ENCODE results near the gene APP. TPM values are rescaled to one million over a fixed set of nuclear protein-coding genes. Genes with fewer than 3 reads are reported as not detected.
"Not testable (repeated sequence)": the region's sequence is repeated elsewhere in the genome, so short reads cannot be mapped to it uniquely, and the experiment has no call there.

APP gene
- polyA plus RNA-seq, 4 donors = 714 to 973 (median 831) TPM

- DNase-seq (ENCODE audit: low read depth in 4 of 4, low spot score in 3 of 4) = no peak
These were observed 133.7 kb downstream of the APP start for GRCh38 chr21:26036916-26037315.

DNA sequence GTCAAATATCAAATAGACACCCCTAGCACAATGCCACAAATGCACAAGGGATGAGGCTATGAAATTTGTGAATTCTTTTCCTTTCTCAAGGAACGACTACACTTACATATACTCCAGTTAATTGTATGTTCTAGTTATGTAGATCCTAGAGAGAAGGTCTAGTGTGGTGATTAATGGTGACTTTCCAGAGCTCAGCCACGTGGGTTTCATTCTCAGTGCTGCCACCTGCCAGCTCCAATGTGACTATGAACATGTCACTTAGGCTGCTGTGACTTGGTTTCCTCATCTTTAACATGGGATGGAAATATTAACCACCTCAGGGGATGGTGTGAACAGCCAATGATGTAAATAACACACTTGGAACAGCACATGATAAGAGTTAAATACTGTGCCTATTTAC is 138.3 kb downstream of the APP start:
- DNase-seq (ENCODE audit: low read depth in 4 of 4, low spot score in 3 of 4) = no peak

- DNase-seq (ENCODE audit: low read depth in 4 of 4, low spot score in 3 of 4) = no peak
These were observed 142.4 kb downstream of the APP start for GRCh38 chr21:26028183-26028582.

GRCh38 chr21:26027696-26028095 is 142.9 kb downstream of the APP start:
- no peak for DNase-seq (ENCODE audit: low read depth in 4 of 4, low spot score in 3 of 4)

DNA sequence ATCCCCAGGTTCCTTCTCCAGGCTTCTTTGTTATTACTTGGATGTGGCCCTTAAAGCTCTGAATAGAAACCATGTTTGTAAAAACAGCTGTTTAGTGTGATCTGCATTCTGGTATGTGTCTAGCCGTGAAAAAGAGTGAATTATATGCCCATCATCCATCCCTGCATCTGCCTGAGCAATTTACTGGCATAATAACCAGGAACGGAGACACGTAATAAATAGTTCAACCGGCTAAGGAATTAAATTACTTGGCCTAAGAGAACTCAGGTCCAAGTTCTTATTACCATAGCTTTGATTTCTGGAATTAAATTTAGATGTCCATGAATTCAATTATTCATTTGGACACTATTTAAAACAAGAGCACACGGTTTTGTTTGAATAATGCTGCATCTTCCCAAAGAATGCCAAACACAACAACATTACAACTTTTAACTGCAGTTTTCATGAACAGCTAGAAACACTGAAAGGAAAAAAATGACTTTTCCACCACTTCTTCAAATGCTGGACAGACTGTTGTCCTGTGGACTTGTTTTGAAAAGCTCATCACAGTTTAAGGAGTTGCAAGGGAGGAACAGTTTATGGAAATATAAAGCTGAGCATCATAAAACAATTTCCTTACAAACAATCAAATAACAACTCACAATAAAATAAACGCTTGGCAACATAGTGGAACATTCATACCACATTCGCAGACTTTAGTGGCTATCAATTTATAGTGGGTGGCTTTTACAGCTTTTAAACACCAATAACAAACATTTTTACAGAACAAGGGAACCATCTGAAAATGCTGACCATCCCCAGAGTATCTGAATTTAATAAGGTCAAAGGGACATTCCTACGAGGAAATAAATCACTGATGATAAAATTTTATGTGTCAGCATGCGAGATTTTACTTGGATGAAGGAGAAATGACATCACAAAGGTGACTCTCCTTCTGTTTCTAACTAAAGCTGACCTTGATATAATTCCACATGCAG is 144.7 kb downstream of the APP start:
- DNase-seq (ENCODE audit: low read depth in 4 of 4, low spot score in 3 of 4) = peak in 1 of 4 donors; percentile 35

DNA sequence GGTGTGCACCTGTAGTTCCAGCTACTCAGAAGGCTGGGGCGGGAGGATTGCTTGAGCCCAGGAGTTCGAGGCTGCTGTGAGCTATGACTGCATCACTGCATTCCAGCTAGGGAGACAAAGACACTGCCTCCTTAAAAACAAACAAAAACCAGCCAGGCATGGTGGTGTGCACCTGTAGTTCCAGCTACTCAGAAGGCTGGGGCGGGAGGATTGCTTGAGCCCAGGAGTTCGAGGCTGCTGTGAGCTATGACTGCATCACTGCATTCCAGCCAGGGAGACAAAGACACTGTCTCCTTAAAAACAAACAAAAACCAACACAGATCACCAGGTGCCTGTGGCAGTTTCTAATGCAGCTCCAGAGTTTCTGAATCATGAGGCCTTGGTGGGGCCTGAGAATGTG is 147.2 kb downstream of the APP start:
- not testable (repeated sequence) for DNase-seq (ENCODE audit: low read depth in 4 of 4, low spot score in 3 of 4)

DNA sequence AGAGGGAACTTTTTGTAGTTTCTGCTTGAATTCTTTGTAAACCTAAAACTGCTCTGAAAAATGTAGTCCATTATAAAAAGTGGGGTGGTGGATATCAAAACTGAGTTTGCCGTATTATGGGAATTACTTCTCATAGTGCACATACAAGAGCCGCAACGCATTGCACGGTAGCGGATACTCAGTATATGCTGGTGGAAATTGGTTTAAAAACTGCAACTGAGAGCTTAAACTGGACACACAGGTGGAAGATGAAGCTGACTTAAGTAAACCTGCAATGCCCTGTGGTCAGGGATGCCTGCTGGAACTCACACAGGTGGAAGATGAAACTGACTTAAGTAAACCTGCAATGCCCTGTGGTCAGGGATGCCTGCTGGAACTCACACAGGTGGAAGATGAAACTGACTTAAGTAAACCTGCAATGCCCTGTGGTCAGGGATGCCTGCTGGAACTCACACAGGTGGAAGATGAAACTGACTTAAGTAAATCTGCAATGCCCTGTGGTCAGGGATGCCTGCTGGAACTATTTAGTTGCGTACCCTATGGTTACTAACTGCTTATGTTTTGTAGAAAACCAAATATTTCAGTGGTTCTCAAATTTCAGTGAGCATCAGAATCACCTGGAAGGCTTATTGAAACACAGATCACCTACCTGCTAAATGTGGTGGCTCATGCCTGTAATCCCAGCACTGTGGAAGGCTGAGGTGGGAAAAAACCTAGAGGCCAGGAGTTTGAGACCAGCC is 147.8 kb downstream of the APP start:
- not testable (repeated sequence) for DNase-seq (ENCODE audit: low read depth in 4 of 4, low spot score in 3 of 4)

GRCh38 chr21:26020510-26020909 is 150.1 kb downstream of the APP start:
- DNase-seq (ENCODE audit: low read depth in 4 of 4, low spot score in 3 of 4) = no peak

DNA sequence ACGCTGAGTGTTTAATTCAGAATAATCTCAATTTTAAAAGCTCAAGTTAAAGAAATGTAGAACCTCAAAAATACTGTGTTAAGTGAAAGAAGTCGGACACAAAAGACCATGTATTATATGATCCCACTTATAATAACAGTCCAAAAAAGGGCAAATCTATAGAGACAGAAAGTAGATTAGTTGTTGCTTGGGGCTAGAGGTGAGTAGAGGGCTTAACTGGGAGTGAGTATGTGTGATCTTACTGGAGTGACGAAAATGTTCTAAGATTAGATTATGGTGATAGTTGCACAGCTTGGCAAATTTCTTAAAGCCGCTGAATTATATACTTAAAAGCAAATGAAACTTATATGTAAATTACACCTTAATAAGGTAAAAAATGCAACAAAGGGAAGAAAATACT is 150.5 kb downstream of the APP start:
- DNase-seq (ENCODE audit: low read depth in 4 of 4, low spot score in 3 of 4) = no peak

DNA sequence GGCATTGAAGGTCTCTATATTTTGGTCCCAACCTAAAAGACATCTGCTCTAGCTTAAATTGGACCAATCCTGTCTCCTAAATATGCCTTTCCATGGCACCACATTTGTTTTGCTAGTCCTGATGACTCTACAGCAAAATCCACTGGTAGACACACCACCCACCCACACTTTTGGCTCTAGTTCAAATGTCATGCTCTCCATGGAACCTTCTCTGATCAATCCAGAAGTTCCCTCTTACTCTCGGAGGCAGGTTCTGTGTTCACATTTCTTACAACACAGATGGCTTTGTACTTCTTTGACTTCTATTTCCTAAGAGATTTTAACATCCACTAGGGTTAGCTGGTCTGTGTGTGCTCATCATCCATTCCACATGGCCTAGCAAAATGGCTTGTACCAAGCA is 151.3 kb downstream of the APP start:
- DNase-seq (ENCODE audit: low read depth in 4 of 4, low spot score in 3 of 4) = no peak

GRCh38 chr21:26013970-26014369 is 156.6 kb downstream of the APP start:
- DNase-seq (ENCODE audit: low read depth in 4 of 4, low spot score in 3 of 4) = no peak

- DNase-seq (ENCODE audit: low read depth in 4 of 4, low spot score in 3 of 4) = not testable (repeated sequence)
These were observed 158.1 kb downstream of the APP start for GRCh38 chr21:26012482-26012881.

GRCh38 chr21:26011292-26011940 is 159.2 kb downstream of the APP start:
- DNase-seq (ENCODE audit: low read depth in 4 of 4, low spot score in 3 of 4) = no peak

- no peak for DNase-seq (ENCODE audit: low read depth in 4 of 4, low spot score in 3 of 4)
These were observed 162.5 kb downstream of the APP start for GRCh38 chr21:26007951-26008498.

DNA sequence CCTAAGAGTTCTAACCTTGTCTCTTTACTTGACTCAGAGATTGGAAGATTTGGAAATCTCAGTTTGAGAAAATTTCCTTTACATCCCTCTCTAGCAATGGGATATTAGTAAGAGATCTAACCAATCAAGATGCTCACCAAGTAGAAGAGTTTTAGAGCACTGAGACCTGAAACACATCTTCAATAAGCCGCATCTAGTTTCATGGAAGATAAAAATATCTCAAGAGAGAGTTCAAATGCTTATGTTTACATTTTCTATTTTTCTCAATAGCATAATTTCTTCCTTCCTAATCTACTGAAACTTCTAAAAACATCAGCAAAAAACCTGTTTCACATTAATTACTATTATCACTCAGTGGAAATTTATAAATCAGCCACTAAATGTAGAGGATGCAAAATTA is 165.1 kb downstream of the APP start:
- DNase-seq (ENCODE audit: low read depth in 4 of 4, low spot score in 3 of 4) = no peak

- no peak for DNase-seq (ENCODE audit: low read depth in 4 of 4, low spot score in 3 of 4)
These were observed 167.2 kb downstream of the APP start for GRCh38 chr21:26003404-26003803.

GRCh38 chr21:26001356-26001755 is 169.2 kb downstream of the APP start:
- DNase-seq (ENCODE audit: low read depth in 4 of 4, low spot score in 3 of 4) = no peak

DNA sequence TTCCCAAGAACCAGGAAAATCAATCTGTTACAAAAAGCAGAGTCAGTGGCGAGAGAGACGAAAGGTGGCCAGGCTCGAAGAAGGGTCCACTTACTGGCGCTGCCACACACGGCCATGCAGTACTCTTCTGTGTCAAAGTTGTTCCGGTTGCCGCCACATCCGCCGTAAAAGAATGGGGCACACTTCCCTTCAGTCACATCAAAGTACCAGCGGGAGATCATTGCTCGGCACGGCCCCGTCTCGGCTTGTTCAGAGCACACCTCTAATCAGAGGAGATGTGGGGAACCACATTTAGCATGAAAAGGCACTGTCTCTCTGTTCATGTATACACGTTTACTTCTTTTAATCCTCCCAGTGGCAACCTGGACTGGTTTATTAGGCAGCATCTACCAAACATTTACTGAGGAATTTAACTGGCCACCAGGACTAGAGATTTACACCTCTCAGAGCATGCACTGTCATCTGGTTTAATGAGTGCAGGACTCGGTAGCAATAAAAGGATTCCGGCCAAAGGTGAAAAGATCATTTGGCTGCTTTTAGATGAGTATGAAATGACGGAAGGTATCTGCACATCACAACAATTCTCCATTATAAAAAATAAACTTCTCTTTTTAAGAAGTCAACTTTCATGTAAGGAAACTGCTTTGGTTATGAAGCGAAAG is 170.5 kb downstream of the APP start:
- no peak for DNase-seq (ENCODE audit: low read depth in 4 of 4, low spot score in 3 of 4)

DNA sequence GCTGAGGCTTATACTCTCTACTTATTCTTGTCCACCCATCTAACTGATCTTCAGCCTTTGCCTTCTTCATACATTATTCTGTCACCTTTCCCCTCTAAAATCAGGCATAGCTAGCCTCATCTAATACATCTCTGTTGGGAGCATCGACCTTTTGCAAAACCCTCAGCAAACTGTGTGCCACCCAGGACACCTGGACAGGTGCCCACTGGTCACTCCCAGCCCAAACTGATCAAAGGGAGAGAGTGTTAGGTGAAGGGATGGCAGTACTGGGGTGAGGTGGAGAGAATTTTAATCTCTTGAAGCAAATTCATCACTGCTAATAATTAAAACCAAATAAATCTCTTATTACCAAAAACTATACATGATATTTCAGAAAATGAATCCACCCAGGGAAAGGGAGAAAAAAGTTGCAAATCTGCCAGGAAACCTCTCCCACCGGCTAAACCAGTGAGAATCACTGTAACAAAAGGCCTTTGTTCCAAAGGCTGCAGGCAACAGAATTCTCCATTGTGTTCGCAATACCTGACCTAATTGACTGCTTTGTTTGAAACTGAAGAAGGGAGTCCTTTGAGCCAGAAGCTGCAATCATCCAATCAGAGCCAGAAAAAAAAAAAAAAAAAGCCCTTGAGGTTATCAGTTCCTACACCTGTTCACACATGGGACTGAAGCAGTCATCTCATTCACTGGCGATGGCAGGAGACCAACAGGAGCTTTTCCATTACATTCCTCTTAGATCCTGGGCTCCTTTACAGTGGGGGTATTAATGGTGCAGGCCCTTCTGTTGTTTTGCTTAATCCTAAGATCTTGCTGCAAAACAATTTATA is 172.6 kb downstream of the APP start:
- DNase-seq (ENCODE audit: low read depth in 4 of 4, low spot score in 3 of 4) = no peak

DNA sequence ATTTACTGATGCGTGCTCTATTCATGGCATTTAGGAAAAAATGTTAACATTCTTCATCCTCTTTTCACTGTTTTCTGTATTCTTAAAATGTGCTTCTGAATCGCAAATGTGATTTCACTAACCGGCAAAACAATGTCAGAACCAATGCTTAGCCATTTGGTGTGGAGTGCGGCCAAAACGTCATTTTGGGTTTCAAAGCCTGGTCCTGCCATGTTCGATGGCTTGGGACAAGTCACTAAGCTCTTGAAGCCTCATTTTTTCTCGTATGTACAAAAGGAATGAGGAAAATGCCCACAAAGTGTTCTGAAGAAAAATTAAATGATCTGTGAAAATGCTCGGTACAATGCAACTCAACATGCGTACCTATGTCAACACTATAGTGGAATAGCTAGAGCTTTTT is 175.3 kb downstream of the APP start:
- DNase-seq (ENCODE audit: low read depth in 4 of 4, low spot score in 3 of 4) = no peak

All from left renal pelvis (tissue), 4 donors.